HepG2 (cell line): ENCODE data around the gene GOLGA8B.
"Not testable (repeated sequence)": the region's sequence is repeated elsewhere in the genome, so short reads cannot be mapped to it uniquely, and the experiment has no call there.

Experiments used
- ATF2 ChIP-seq: sonication (generic); formaldehyde crosslinking; IDR thresholded peaks from 2 replicates; pipeline ENCODE4 v1.4.0; 2020; ENCODE audit warnings: missing genetic modification reagents
- CTCF ChIP-seq: sonication (generic); formaldehyde crosslinking; IDR thresholded peaks from 2 replicates; pipeline ENCODE4 v1.5.0; 2020; ENCODE audit warnings: mild to moderate bottlenecking, missing genetic modification reagents, moderate library complexity
- FOXK1 ChIP-seq: sonication (generic); formaldehyde crosslinking; IDR thresholded peaks from 2 replicates; pipeline ENCODE4 v1.4.0; 2020; ENCODE audit warnings: low read depth, missing genetic modification reagents, borderline replicate concordance
- FOXM1 ChIP-seq: sonication (generic); formaldehyde crosslinking; IDR thresholded peaks from 2 replicates; pipeline ENCODE4 v1.5.0; 2020; ENCODE audit warnings: missing genetic modification reagents
- FUBP1 ChIP-seq: sonication (generic); formaldehyde crosslinking; IDR thresholded peaks from 2 replicates; pipeline ENCODE4 v1.5.1; 2020; ENCODE audit warnings: missing genetic modification reagents, mild to moderate bottlenecking, borderline replicate concordance
- GABPA ChIP-seq, 2 experiments: IDR thresholded peaks; 2 replicates each; pipeline ENCODE4 v1.6.1; 2011 to 2016; ENCODE audit warnings: low read depth in 2 of 2, low read length in 1 of 2, missing biosample characterization in 1 of 2, missing genetic modification characterization in 1 of 2
- IRF2 ChIP-seq: IDR thresholded peaks from 2 replicates; pipeline ENCODE4 v1.6.1; 2018; ENCODE audit warnings: missing genetic modification reagents, missing compliant biosample characterization
- POLR2A ChIP-seq, 2 experiments: IDR thresholded peaks; 2 replicates each; pipeline ENCODE4 v1.6.1; 2011; ENCODE audit warnings: low read depth in 2 of 2, low read length in 2 of 2, mild to moderate bottlenecking in 1 of 2, moderate library complexity in 1 of 2; ENCODE audit not compliant: insufficient read depth in 1 of 2
- SNAPC2 ChIP-seq: sonication (generic); formaldehyde crosslinking; IDR thresholded peaks from 2 replicates; pipeline ENCODE4 v1.8.1; 2022; ENCODE audit warnings: mild to moderate bottlenecking, missing genetic modification reagents
- SRSF1 ChIP-seq: fragments of 200-400 bp; formaldehyde crosslinking; optimal IDR thresholded peaks from 2 replicates; pipeline ENCODE3; 2017; ENCODE audit warnings: mild to moderate bottlenecking, low read depth, low read length, moderate library complexity
- TRIM24 ChIP-seq: sonication (generic); formaldehyde crosslinking; IDR thresholded peaks from 2 replicates; pipeline ENCODE4 v1.8.0; 2022; ENCODE audit warnings: mild to moderate bottlenecking, missing genetic modification reagents
- ZNF512B ChIP-seq: sonication (generic); formaldehyde crosslinking; IDR thresholded peaks from 2 replicates; pipeline ENCODE4 v1.5.1; 2020; ENCODE audit warnings: missing genetic modification reagents, mild to moderate bottlenecking, borderline replicate concordance

- TF ChIP-seq IRF2 (CRISPR knock-in tag); CTCF (CRISPR knock-in tag); ZNF512B (CRISPR knock-in tag); SNAPC2 (CRISPR knock-in tag); FUBP1 (CRISPR knock-in tag); SRSF1; POLR2A (IDR thresholded peaks at IDR 0.05; ENCODE audit: insufficient read depth in 1 of 2, low read depth in 2 of 2, low read length in 2 of 2); GABPA (IDR thresholded peaks at IDR 0.05; ENCODE audit: low read depth, low read length); GABPA (CRISPR knock-in tag; IDR thresholded peaks at IDR 0.05; ENCODE audit: low read depth); TRIM24 (CRISPR knock-in tag); FOXM1; ATF2; FOXK1: not testable (repeated sequence)
These were observed 1.6 kb downstream of the GOLGA8B start for GRCh38 chr15:34581687-34582460.
